Measurements from ENCODE around the gene ITPK1. TPM values are rescaled to one million over a fixed set of nuclear protein-coding genes. Genes with fewer than 3 reads are reported as not detected.
A peak's percentile ranks its signal among the peaks of the same experiment; 100 is the strongest.

ITPK1 gene
- total RNA-seq, 1 experiment from 2014 or later, result 69.6 TPM

GRCh38 chr14:93034671-93034994 is 81.1 kb downstream of the ITPK1 start:
- Histone ChIP-seq H3K27me3 (no peaks in the 10 kb centered on the region), H3K27ac (no peak overlapping the region; the same call in 1 of the 2 replicates), H3K4me3 (no peak overlapping the region), H3K9me3 (replicated peaks) (no peaks in the 10 kb centered on the region), H3K36me3 (no peaks in the 10 kb centered on the region; the same call in 1 of the 2 replicates), H3K4me1 (peaks cover 76% of the 10 kb centered on the region)
- no peak for DNase-seq

- Histone ChIP-seq H3K9me3 (replicated peaks) (no peaks in the 10 kb centered on the region), H3K4me1 (peaks cover 76% of the 10 kb centered on the region), H3K27ac (peak overlapping the region; percentile 65; the same call in 1 of the 2 replicates), H3K36me3 (no peaks in the 10 kb centered on the region; the same call in 1 of the 2 replicates), H3K4me3 (no peak overlapping the region), H3K27me3 (no peaks in the 10 kb centered on the region)
- peak; percentile 43 to 57 for DNase-seq
Measured at GRCh38 chr14:93033983-93034670, 81.6 kb downstream of the ITPK1 start.

- Histone ChIP-seq H3K9me3 (replicated peaks) (no peaks in the 10 kb centered on the region), H3K36me3 (peaks cover 4% of the 10 kb centered on the region; the same call in 1 of the 2 replicates), H3K4me1 (peaks cover 74% of the 10 kb centered on the region), H3K27me3 (no peaks in the 10 kb centered on the region), H3K4me3 (no peak overlapping the region), H3K27ac (peak overlapping the region; percentile 65)
- peak; percentile 49 to 53 for DNase-seq
Measured at GRCh38 chr14:93033084-93033982, 82.4 kb downstream of the ITPK1 start.

- Histone ChIP-seq H3K4me1 (peaks cover 65% of the 10 kb centered on the region), H3K9me3 (replicated peaks) (no peaks in the 10 kb centered on the region), H3K27ac (peak overlapping the region; percentile 65), H3K36me3 (peaks cover 4% of the 10 kb centered on the region; the same call in 1 of the 2 replicates), H3K4me3 (no peak overlapping the region), H3K27me3 (no peaks in the 10 kb centered on the region)
- peak; percentile 76 to 83 for DNase-seq
Measured at GRCh38 chr14:93032421-93032936, 83.2 kb downstream of the ITPK1 start.

GRCh38 chr14:93031505-93032315 is 84.0 kb downstream of the ITPK1 start:
- no peak for DNase-seq
- peaks cover 58% of the 10 kb centered on the region for H3K4me1 ChIP-seq
- no peaks in the 10 kb centered on the region for H3K9me3 ChIP-seq (replicated peaks)
- peaks cover 4% of the 10 kb centered on the region; the same call in 1 of the 2 replicates for H3K36me3 ChIP-seq
- H3K4me3 ChIP-seq, result no peak overlapping the region
- H3K27me3 ChIP-seq, result no peaks in the 10 kb centered on the region
- peak overlapping the region; percentile 65; the same call in 1 of the 2 replicates for H3K27ac ChIP-seq

- peaks cover 48% of the 10 kb centered on the region for H3K4me1 ChIP-seq
- DNase-seq, result no peak
- no peak overlapping the region for H3K27ac ChIP-seq
- H3K27me3 ChIP-seq, result no peaks in the 10 kb centered on the region
- peaks cover 4% of the 10 kb centered on the region; the same call in 1 of the 2 replicates for H3K36me3 ChIP-seq
- H3K9me3 ChIP-seq (replicated peaks), result no peaks in the 10 kb centered on the region
- no peak overlapping the region for H3K4me3 ChIP-seq
Measured at GRCh38 chr14:93030761-93031160, 85.0 kb downstream of the ITPK1 start.

- Histone ChIP-seq H3K4me1 (peaks cover 41% of the 10 kb centered on the region), H3K9me3 (replicated peaks) (no peaks in the 10 kb centered on the region), H3K27me3 (no peaks in the 10 kb centered on the region), H3K36me3 (peaks cover 4% of the 10 kb centered on the region; the same call in 1 of the 2 replicates), H3K4me3 (no peak overlapping the region), H3K27ac (no peak overlapping the region)
- no peak for DNase-seq
Measured at GRCh38 chr14:93029911-93030508, 85.7 kb downstream of the ITPK1 start.

GRCh38 chr14:93029417-93029816 is 86.3 kb downstream of the ITPK1 start:
- H3K4me1 ChIP-seq, result peaks cover 35% of the 10 kb centered on the region
- no peaks in the 10 kb centered on the region for H3K9me3 ChIP-seq (replicated peaks)
- H3K27ac ChIP-seq, result no peak overlapping the region
- H3K36me3 ChIP-seq, result peaks cover 4% of the 10 kb centered on the region; the same call in 1 of the 2 replicates
- DNase-seq, result no peak
- no peaks in the 10 kb centered on the region for H3K27me3 ChIP-seq
- no peak overlapping the region for H3K4me3 ChIP-seq

- H3K9me3 ChIP-seq (replicated peaks), result no peaks in the 10 kb centered on the region
- no peak for DNase-seq
- H3K36me3 ChIP-seq, result peaks cover 4% of the 10 kb centered on the region; the same call in 1 of the 2 replicates
- H3K4me3 ChIP-seq, result no peak overlapping the region
- H3K27ac ChIP-seq, result no peak overlapping the region
- peaks cover 29% of the 10 kb centered on the region for H3K4me1 ChIP-seq
- no peaks in the 10 kb centered on the region for H3K27me3 ChIP-seq
Measured at GRCh38 chr14:93028724-93029076, 87.0 kb downstream of the ITPK1 start.

- H3K9me3 ChIP-seq (replicated peaks), result no peaks in the 10 kb centered on the region
- H3K27ac ChIP-seq, result no peak overlapping the region
- DNase-seq, result no peak
- peaks cover 4% of the 10 kb centered on the region; the same call in 1 of the 2 replicates for H3K36me3 ChIP-seq
- peaks cover 23% of the 10 kb centered on the region for H3K4me1 ChIP-seq
- no peak overlapping the region for H3K4me3 ChIP-seq
- H3K27me3 ChIP-seq, result no peaks in the 10 kb centered on the region
Measured at GRCh38 chr14:93027810-93028723, 87.7 kb downstream of the ITPK1 start.

GRCh38 chr14:93026339-93026738 is 89.4 kb downstream of the ITPK1 start:
- no peak overlapping the region for H3K4me3 ChIP-seq

GRCh38 chr14:93025055-93025454 is 90.7 kb downstream of the ITPK1 start:
- Histone ChIP-seq H3K36me3 (peaks cover 4% of the 10 kb centered on the region; the same call in 1 of the 2 replicates), H3K9me3 (replicated peaks) (no peaks in the 10 kb centered on the region), H3K27ac (no peak overlapping the region), H3K27me3 (no peaks in the 10 kb centered on the region), H3K4me3 (no peak overlapping the region), H3K4me1 (peaks cover 12% of the 10 kb centered on the region)
- no peak for DNase-seq

More at GRCh38 chr14:93026339-93026738, 89.4 kb downstream of the ITPK1 start:
- DNase-seq, result no peak
- Histone ChIP-seq H3K4me1 (peaks cover 6% of the 10 kb centered on the region), H3K27ac (no peak overlapping the region), H3K27me3 (no peaks in the 10 kb centered on the region), H3K36me3 (peaks cover 4% of the 10 kb centered on the region; the same call in 1 of the 2 replicates), H3K9me3 (replicated peaks) (no peaks in the 10 kb centered on the region)

GRCh38 chr14:93024493-93024892 is 91.2 kb downstream of the ITPK1 start:
- Histone ChIP-seq H3K4me3 (no peak overlapping the region), H3K9me3 (replicated peaks) (no peaks in the 10 kb centered on the region)

More at GRCh38 chr14:93024493-93024892, 91.2 kb downstream of the ITPK1 start:
- no peak overlapping the region for H3K27ac ChIP-seq
- H3K4me1 ChIP-seq, result peaks cover 17% of the 10 kb centered on the region
- no peak for DNase-seq
- H3K27me3 ChIP-seq, result no peaks in the 10 kb centered on the region
- H3K36me3 ChIP-seq, result 0 out of 2 replicates have a peak, but pooled peaks cover 4% of the 10 kb centered on the region
